Smooth muscle cell (in vitro differentiated cells): ENCODE measurements around the gene ARL6IP1. TPM values are rescaled to one million over a fixed set of nuclear protein-coding genes. Genes with fewer than 3 reads are reported as not detected.

Experiments
- DNase-seq: peaks from one replicate; lab custom pipeline; 2025; ENCODE audit not compliant: unreplicated experiment; lab: John Stamatoyannopoulos, UW
- H2AFZ ChIP-seq: fragments of 200-600 bp; sonication (generic); 2 replicates; pipeline ENCODE4 v1.6.0; 2016; ENCODE audit warnings: antibody characterized with exemption, low read depth, mild to moderate bottlenecking
- H3F3A ChIP-seq: fragments of 200-600 bp; sonication (generic); 2 replicates; pipeline ENCODE4 v1.6.0; 2017; ENCODE audit warnings: antibody characterized with exemption, low read depth
- H3K27ac ChIP-seq: fragments of 200-600 bp; sonication (generic); 2 replicates; pipeline ENCODE4 v1.5.1; 2016; ENCODE audit warnings: low read depth, mild to moderate bottlenecking
- H3K27me3 ChIP-seq: fragments of 200-600 bp; sonication (generic); 2 replicates; pipeline ENCODE4 v1.6.1; 2016; ENCODE audit warnings: low read depth, mild to moderate bottlenecking
- H3K36me3 ChIP-seq: fragments of 200-600 bp; sonication (generic); 2 replicates; pipeline ENCODE4 v1.5.1; 2016; ENCODE audit warnings: low read depth
- H3K4me1 ChIP-seq: fragments of 200-600 bp; sonication (generic); 2 replicates; pipeline ENCODE4 v1.5.1; 2016; ENCODE audit warnings: low read depth
- H3K4me2 ChIP-seq: fragments of 200-600 bp; sonication (generic); 2 replicates; pipeline ENCODE4 v1.6.0; 2016; ENCODE audit warnings: mild to moderate bottlenecking
- H3K4me3 ChIP-seq: fragments of 200-600 bp; sonication (generic); 2 replicates; pipeline ENCODE4 v1.5.1; 2016; ENCODE audit warnings: mild to moderate bottlenecking
- H3K79me2 ChIP-seq: fragments of 200-600 bp; sonication (generic); 2 replicates; pipeline ENCODE4 v1.6.0; 2016; ENCODE audit warnings: low read depth, mild to moderate bottlenecking
- H3K9ac ChIP-seq: fragments of 200-600 bp; sonication (generic); 2 replicates; pipeline ENCODE4 v1.6.0; 2016; ENCODE audit warnings: low read depth
- H3K9me3 ChIP-seq: fragments of 200-600 bp; sonication (generic); replicated peaks from 2 replicates; pipeline ENCODE4 v1.5.1; 2016; ENCODE audit warnings: low read depth
- H4K20me1 ChIP-seq: fragments of 200-600 bp; sonication (generic); 2 replicates; pipeline ENCODE4 v1.6.0; 2016; ENCODE audit warnings: low read depth
- WGBS: methylation state at CpG from one replicate; pipeline ENCODE4 v1.1.7; 2016; ENCODE audit warnings: low lambda C conversion rate; 5-methylcytosine and 5-hydroxymethylcytosine counted together
- polyA plus RNA-seq: library from polyadenylated mRNA; unstranded; fragments of >200 nt; fragmentation: Nextera tagmentation; extraction: Ambion mirVana; gene quantifications from 2 replicates; pipeline ENCODE4 v1.2.1, GENCODE V29; 2016
- total RNA-seq: library from RNA; depleted of rRNA; stranded (reverse); fragments of >200 nt; gene quantifications from 2 replicates; pipeline ENCODE4 v1.2.3, GENCODE V29; 2014
- TF ChIP-seq, protein P1 (sequence below): fragments of 200-600 bp; sonication (generic); IDR thresholded peaks from 2 replicates; pipeline ENCODE4 v1.5.1; 2017; ENCODE audit warnings: borderline replicate concordance, mild to moderate bottlenecking, antibody characterized with exemption; ENCODE audit not compliant: insufficient read depth, poor library complexity, severe bottlenecking

Gene ARL6IP1
- total and polyA plus RNA-seq, 2 experiments from 2014 or later: 90.6 to 205 TPM

DNA sequence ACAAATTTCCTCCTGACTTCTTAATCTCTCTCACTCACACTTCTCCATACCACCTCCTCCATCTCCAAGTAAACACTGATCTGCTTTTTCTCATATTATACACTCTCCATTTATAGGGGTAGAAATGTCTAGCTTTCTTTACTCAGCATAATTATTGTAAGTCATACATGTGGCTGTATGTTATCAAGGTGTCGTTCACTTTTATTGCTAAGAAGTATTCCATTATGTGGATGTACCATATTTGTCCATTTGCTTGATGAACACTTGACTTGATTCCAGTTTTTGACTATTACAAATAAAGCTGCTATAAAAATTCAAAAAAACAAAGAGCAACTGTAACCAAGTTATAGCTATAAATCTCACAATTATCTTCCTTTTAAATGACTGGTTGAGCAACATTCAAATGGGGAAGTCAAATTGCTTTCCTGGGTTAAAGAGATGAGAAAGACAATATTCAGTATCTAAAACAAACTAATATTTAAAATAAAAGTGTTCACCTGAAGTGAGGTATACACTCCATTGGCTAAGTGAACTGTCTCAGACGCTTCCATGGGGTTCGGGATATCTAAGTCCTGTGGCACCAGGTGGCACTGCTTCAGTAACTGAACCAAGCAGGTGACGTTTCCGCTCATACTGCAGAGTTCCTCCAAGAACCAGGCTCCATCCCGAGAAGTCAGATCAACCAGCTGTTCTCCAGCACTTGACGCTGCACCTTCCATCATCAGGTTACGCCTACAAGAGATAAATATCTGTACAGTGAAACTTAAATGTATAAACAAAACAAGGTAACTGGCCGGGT lies 32.6 kb upstream of the ARL6IP1 start:
- no peak overlapping the region for H3K4me2 ChIP-seq
- H3K27me3 ChIP-seq: no peaks in the 10 kb centered on the region
- no peak overlapping the region for H2AFZ ChIP-seq
- no peaks in the 10 kb centered on the region for H4K20me1 ChIP-seq
- no peak for DNase-seq
- H3K36me3 ChIP-seq: peaks cover 69% of the 10 kb centered on the region
- H3K9me3 ChIP-seq: no peaks in the 10 kb centered on the region
- no peak overlapping the region for H3K4me3 ChIP-seq
- no peak overlapping the region for H3K9ac ChIP-seq
- no peaks in the 10 kb centered on the region for H3K79me2 ChIP-seq
- peaks cover 12% of the 10 kb centered on the region for H3K4me1 ChIP-seq
- H3F3A ChIP-seq: no peaks in the 10 kb centered on the region
- TF ChIP-seq, protein P1, sequence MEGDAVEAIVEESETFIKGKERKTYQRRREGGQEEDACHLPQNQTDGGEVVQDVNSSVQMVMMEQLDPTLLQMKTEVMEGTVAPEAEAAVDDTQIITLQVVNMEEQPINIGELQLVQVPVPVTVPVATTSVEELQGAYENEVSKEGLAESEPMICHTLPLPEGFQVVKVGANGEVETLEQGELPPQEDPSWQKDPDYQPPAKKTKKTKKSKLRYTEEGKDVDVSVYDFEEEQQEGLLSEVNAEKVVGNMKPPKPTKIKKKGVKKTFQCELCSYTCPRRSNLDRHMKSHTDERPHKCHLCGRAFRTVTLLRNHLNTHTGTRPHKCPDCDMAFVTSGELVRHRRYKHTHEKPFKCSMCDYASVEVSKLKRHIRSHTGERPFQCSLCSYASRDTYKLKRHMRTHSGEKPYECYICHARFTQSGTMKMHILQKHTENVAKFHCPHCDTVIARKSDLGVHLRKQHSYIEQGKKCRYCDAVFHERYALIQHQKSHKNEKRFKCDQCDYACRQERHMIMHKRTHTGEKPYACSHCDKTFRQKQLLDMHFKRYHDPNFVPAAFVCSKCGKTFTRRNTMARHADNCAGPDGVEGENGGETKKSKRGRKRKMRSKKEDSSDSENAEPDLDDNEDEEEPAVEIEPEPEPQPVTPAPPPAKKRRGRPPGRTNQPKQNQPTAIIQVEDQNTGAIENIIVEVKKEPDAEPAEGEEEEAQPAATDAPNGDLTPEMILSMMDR: no peak
- no peak overlapping the region for H3K27ac ChIP-seq
- 95% methylated on average over 9 of the region's 9 CpGs for WGBS

DNA sequence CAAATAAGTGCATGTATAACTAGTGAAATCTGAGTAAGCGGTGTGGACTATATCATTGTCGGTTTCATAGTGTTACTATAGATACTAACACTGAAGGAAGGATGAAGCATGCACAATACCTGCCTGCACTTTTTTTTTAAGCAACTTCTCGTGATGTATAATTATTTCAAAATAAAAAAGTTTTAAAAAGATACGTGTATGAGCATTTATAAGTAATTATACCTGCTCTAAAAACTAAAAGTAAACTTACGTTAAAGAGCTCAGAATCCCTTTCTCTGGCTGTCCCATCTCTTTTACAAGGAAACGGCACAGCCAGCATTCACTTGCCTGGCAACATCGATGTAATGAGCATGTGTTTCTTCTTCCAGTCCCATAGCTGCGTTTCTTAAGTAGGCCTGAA lies 31.3 kb upstream of the ARL6IP1 start:
- Histone ChIP-seq H3F3A (no peaks in the 10 kb centered on the region), H3K36me3 (peaks cover 67% of the 10 kb centered on the region), H3K79me2 (no peaks in the 10 kb centered on the region), H3K27me3 (no peaks in the 10 kb centered on the region), H3K4me1 (peaks cover 12% of the 10 kb centered on the region), H3K9me3 (no peaks in the 10 kb centered on the region), H4K20me1 (no peaks in the 10 kb centered on the region), H3K9ac (no peak overlapping the region), H3K4me2 (no peak overlapping the region), H3K4me3 (no peak overlapping the region), H2AFZ (no peak overlapping the region), H3K27ac (no peak overlapping the region)
- no peak for DNase-seq
- TF ChIP-seq, protein P1: no peak
- 96% methylated on average over 8 of the region's 8 CpGs for WGBS

DNA sequence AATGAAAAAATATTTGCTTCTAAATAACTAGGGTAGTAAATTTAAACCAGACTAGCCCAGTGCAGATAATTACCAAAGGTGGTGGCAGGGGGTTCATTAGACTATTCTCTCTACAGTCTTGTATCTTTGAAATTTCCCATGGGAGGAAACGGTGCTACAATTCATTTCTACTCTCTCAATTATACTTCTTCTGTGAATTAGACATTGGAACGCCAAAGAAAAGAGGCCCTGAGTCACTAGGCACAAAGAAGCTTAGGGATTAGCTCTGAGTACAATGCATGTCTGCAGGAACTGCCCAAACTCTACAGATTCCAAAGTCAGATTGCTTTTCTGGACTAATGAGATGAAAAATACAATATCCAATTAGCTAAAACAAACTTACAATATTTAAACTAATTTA lies 30.7 kb upstream of the ARL6IP1 start:
- Histone ChIP-seq H3K27ac (no peak overlapping the region), H3K36me3 (peaks cover 63% of the 10 kb centered on the region), H3F3A (no peaks in the 10 kb centered on the region), H3K27me3 (no peaks in the 10 kb centered on the region), H3K9ac (no peak overlapping the region), H4K20me1 (no peaks in the 10 kb centered on the region), H3K79me2 (no peaks in the 10 kb centered on the region), H3K9me3 (no peaks in the 10 kb centered on the region), H3K4me2 (no peak overlapping the region), H2AFZ (no peak overlapping the region), H3K4me3 (no peak overlapping the region), H3K4me1 (peaks cover 12% of the 10 kb centered on the region)
- no peak for DNase-seq
- 94% methylated on average over 2 of the region's 2 CpGs for WGBS
- TF ChIP-seq, protein P1: no peak

DNA sequence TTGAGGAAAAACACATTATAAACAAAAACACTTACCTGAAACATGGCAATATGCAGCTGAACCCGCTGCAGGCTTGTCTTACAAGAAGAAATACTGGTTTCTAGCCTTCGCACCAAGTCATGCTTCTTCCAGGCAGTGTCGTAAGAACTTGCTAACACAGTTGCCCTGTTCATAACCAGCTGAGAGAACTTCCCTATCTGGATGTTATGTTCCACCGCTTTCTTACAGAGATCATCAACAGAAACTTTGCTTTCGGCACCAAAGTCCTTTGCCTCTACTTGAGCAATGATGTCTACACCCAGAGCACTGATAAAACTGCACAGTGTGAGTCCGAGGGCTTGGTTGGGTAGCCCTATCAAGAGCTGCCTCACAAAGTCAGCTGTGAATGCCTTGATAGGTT lies 27.9 kb upstream of the ARL6IP1 start:
- no peaks in the 10 kb centered on the region for H3K79me2 ChIP-seq
- H3F3A ChIP-seq: no peaks in the 10 kb centered on the region
- H3K27me3 ChIP-seq: no peaks in the 10 kb centered on the region
- no peak overlapping the region for H2AFZ ChIP-seq
- TF ChIP-seq, protein P1: no peak
- peaks cover 12% of the 10 kb centered on the region for H3K4me1 ChIP-seq
- H3K9me3 ChIP-seq: no peaks in the 10 kb centered on the region
- H3K36me3 ChIP-seq: peaks cover 44% of the 10 kb centered on the region
- no peak overlapping the region for H3K4me2 ChIP-seq
- H4K20me1 ChIP-seq: no peaks in the 10 kb centered on the region
- H3K27ac ChIP-seq: no peak overlapping the region
- 97% methylated on average over 6 of the region's 6 CpGs for WGBS
- DNase-seq: no peak
- H3K4me3 ChIP-seq: no peak overlapping the region
- H3K9ac ChIP-seq: no peak overlapping the region
